Measurements from ENCODE around the gene SUSD4. TPM values are rescaled to one million over a fixed set of nuclear protein-coding genes. Genes with fewer than 3 reads are reported as not detected.
A peak's percentile ranks its signal among the peaks of the same experiment; 100 is the strongest.

The SUSD4 gene
- total and polyA plus RNA-seq, 2 of the 4 experiments (the other 2 are of a cell fraction): 1.8 to 2.7 TPM

- H3K9ac ChIP-seq (ENCODE audit: low read depth, low read length): no peak overlapping the region
- dilution Hi-C loops (cut with HindIII; ENCODE audit: low sequenced_read_pairs, unreplicated experiment) (no loop called here), intact Hi-C loops (cut with micrococcal nuclease) (loop anchor here (5.0 kb wide), 1 partner anchor 181 kb away; no protein-coding TSS in a partner anchor), in situ Hi-C loops (cut with MboI; ENCODE audit: low sequenced_read_pairs) (no loop called here)
- H4K8ac ChIP-seq (ENCODE audit: low read depth in 2 of 2, low read length in 2 of 2): peak overlapping the region; percentile 65 to 76
- H2BK20ac ChIP-seq (ENCODE audit: low read depth, low read length): peak overlapping the region; percentile 93
- peak overlapping the region; percentile 78 for H3K56ac ChIP-seq (ENCODE audit: extremely low read depth, insufficient read depth, low read length)
- peak overlapping the region; percentile 66 for H2AK9ac ChIP-seq (replicated peaks; ENCODE audit: low read depth, low read length, poor library complexity)
- peak overlapping the region; percentile 28; the same call in 1 of the 2 replicates for H3K18ac ChIP-seq (ENCODE audit: low read depth, low read length)
- peak overlapping the region; percentile 25; the same call in 2 of the 3 replicates for H2BK15ac ChIP-seq (ENCODE audit: low read depth, low read length)
- H2AFZ ChIP-seq (replicated peaks; ENCODE audit: low read length, poor library complexity): peak overlapping the region; percentile 47
- H3K27ac ChIP-seq (ENCODE audit: insufficient read depth, low read length): peak overlapping the region; percentile 55; the same call in 1 of the 2 replicates
- ChIA-PET CTCF (interaction anchor here (0.6 to 2.5 kb wide), 2 partner anchors 60 to 98 kb away, joined by 3 to 9 read pairs; no protein-coding TSS in a partner anchor), POLR2A (ENCODE audit: unreplicated experiment) (no interaction called here)
- peak overlapping the region; percentile 89 for H4K91ac ChIP-seq (ENCODE audit: insufficient read depth, low read depth, low read length)
- peak overlapping the region; percentile 95 for H2AK5ac ChIP-seq (ENCODE audit: low read depth, low read length)
- peaks cover 0 to 3% of the 10 kb centered on the region in 2 experiments; a peak in 1 of 4 replicates for H3K79me1 ChIP-seq (ENCODE audit: low read depth in 1 of 2, low read length in 2 of 2)
- H2BK5ac ChIP-seq (ENCODE audit: low read depth, low read length, poor library complexity, severe bottlenecking): peak overlapping the region; percentile 100
- no TSS peak for BruUV-seq (replicated peaks)
- no peaks in the 10 kb centered on the region; the same call in 1 of the 2 replicates for H3K27me3 ChIP-seq (ENCODE audit: control insufficient read depth, insufficient read depth, low read length)
- H4K20me1 ChIP-seq (ENCODE audit: insufficient read depth, low read length): no peaks in the 10 kb centered on the region
- H3K4me1 ChIP-seq (ENCODE audit: control insufficient read depth, insufficient read depth, low read length): peaks cover 20% of the 10 kb centered on the region
- peak overlapping the region; percentile 46; the same call in 1 of the 2 replicates for H4K5ac ChIP-seq (ENCODE audit: low read depth, low read length)
- ATAC-seq (ENCODE audit: low read depth) (no peak), DNase-seq (no peak)
- H3K14ac ChIP-seq (replicated peaks; ENCODE audit: low read depth, low read length): peak overlapping the region; percentile 75
- H3K4ac ChIP-seq (ENCODE audit: low read depth, low read length): peak overlapping the region; percentile 91
- peak overlapping the region; percentile 80; the same call in 1 of the 2 replicates for H3K4me2 ChIP-seq (ENCODE audit: low read depth, low read length)
- H3K23ac ChIP-seq (ENCODE audit: low read depth, low read length): peak overlapping the region; percentile 71
- no peaks in the 10 kb centered on the region for H3K36me3 ChIP-seq (ENCODE audit: control insufficient read depth, insufficient read depth, low read length)
- H3K4me3 ChIP-seq (ENCODE audit: insufficient read depth, low read depth, low read length): no peak overlapping the region
- H3K9me1 ChIP-seq (ENCODE audit: insufficient read depth, low read length): peaks cover 36% of the 10 kb centered on the region
- 80% methylated on average over 1 of the region's 7 CpGs; no CpG with 5 or more reads in 1 of the 2 experiments for WGBS, 2 experiments (ENCODE audit: extremely low coverage in 2 of 2, insufficient read length in 1 of 2)
- H2BK120ac ChIP-seq (ENCODE audit: low read depth, low read length): peak overlapping the region; percentile 94
- no peaks in the 10 kb centered on the region for H3K9me3 ChIP-seq (ENCODE audit: control insufficient read depth, insufficient read depth, low read length)
- TF ChIP-seq, protein P1, sequence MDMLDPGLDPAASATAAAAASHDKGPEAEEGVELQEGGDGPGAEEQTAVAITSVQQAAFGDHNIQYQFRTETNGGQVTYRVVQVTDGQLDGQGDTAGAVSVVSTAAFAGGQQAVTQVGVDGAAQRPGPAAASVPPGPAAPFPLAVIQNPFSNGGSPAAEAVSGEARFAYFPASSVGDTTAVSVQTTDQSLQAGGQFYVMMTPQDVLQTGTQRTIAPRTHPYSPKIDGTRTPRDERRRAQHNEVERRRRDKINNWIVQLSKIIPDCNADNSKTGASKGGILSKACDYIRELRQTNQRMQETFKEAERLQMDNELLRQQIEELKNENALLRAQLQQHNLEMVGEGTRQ (IDR thresholded peaks at IDR 0.05; ENCODE audit: low read depth, low read length): no peak
- no peak for TF ChIP-seq MAFK (IDR thresholded peaks at IDR 0.05; ENCODE audit: low read depth, low read length)
- no peak for TF ChIP-seq CEBPB (IDR thresholded peaks at IDR 0.05; ENCODE audit: low read depth, low read length)
- TF ChIP-seq MAZ (IDR thresholded peaks at IDR 0.05; ENCODE audit: borderline replicate concordance, low read depth, low read length): no peak
- no peak for TF ChIP-seq MXI1 (IDR thresholded peaks at IDR 0.05; ENCODE audit: borderline replicate concordance, low read depth, low read length)
- TF ChIP-seq RFX5 (IDR thresholded peaks at IDR 0.05; ENCODE audit: low read depth, low read length): no peak
- TF ChIP-seq, protein P2, sequence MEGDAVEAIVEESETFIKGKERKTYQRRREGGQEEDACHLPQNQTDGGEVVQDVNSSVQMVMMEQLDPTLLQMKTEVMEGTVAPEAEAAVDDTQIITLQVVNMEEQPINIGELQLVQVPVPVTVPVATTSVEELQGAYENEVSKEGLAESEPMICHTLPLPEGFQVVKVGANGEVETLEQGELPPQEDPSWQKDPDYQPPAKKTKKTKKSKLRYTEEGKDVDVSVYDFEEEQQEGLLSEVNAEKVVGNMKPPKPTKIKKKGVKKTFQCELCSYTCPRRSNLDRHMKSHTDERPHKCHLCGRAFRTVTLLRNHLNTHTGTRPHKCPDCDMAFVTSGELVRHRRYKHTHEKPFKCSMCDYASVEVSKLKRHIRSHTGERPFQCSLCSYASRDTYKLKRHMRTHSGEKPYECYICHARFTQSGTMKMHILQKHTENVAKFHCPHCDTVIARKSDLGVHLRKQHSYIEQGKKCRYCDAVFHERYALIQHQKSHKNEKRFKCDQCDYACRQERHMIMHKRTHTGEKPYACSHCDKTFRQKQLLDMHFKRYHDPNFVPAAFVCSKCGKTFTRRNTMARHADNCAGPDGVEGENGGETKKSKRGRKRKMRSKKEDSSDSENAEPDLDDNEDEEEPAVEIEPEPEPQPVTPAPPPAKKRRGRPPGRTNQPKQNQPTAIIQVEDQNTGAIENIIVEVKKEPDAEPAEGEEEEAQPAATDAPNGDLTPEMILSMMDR (conservative IDR thresholded peaks at IDR 0.05; ENCODE audit: low read depth, low read length): no peak
- no peak for TF ChIP-seq CHD1 (IDR thresholded peaks at IDR 0.05; ENCODE audit: low read depth, low read length)
- TF ChIP-seq NFE2L2 (IDR thresholded peaks at IDR 0.05; ENCODE audit: low read depth, low read length): no peak
- TF ChIP-seq FOS (IDR thresholded peaks at IDR 0.05; ENCODE audit: low read depth, low read length): no peak
These were observed 132.9 kb downstream of the SUSD4 start for GRCh38 chr1:223231011-223231572.
